GM13977 (cell line): ENCODE measurements around the gene C9orf40.

ENCODE experiments used
- DNase-seq: peaks from one replicate; pipeline ENCODE4 v3.0.0; 2012; ENCODE audit warnings: low spot score
- CTCF ChIP-seq: IDR thresholded peaks from 2 replicates; pipeline ENCODE4 v1.5.1; 2012; ENCODE audit warnings: mild to moderate bottlenecking, control low read depth; ENCODE audit not compliant: insufficient read depth; ENCODE audit errors: extremely low read depth, missing control alignments
- in situ Hi-C: fragments of 300-500 bp; cut with MboI; formaldehyde crosslinking; loops from one replicate; pipeline ENCODE4 v1.12.0; 2022; ENCODE audit warnings: low sequenced_read_pairs, low pct_unique_long_range_greater_than_20kb, mixed read lengths, inconsistent platforms; ENCODE audit not compliant: unreplicated experiment

Gene C9orf40

GRCh38 chr9:74910036-74910435 lies 42.7 kb downstream of the C9orf40 start:
- no peak for DNase-seq
- in situ Hi-C loops: no loop called here
- no peak for TF ChIP-seq CTCF

GRCh38 chr9:74908665-74909064 lies 44.0 kb downstream of the C9orf40 start:
- TF ChIP-seq CTCF: no peak
- DNase-seq: no peak
- in situ Hi-C loops: no loop called here

- TF ChIP-seq CTCF: no peak
- in situ Hi-C loops: no loop called here
- DNase-seq: no peak
These were observed 45.6 kb downstream of the C9orf40 start for GRCh38 chr9:74907085-74907484.

- in situ Hi-C loops: no loop called here
- no peak for DNase-seq
- TF ChIP-seq CTCF: no peak
These were observed 51.7 kb downstream of the C9orf40 start for GRCh38 chr9:74901001-74901400.
